Gastroesophageal sphincter (tissue), 3 donors: ENCODE results near the gene BAHCC1.

Experiments used
- EP300 ChIP-seq: sonication (generic); formaldehyde crosslinking; IDR thresholded peaks from one replicate; pipeline ENCODE4 v1.6.1; 2017; ENCODE audit warnings: antibody characterized with exemption, mild to moderate bottlenecking
- POLR2A ChIP-seq, 2 donors: fragments of 450-650 bp; IDR thresholded peaks; one replicate each; pipeline ENCODE4 v1.6.1; 2017; ENCODE audit warnings: antibody characterized with exemption in 2 of 2, mild to moderate bottlenecking in 2 of 2, moderate library complexity in 1 of 2
- TF ChIP-seq, protein P1 (sequence below), 4 experiments: fragments of 200-600 bp in 2 of 4; fragments of 450-650 bp in 2 of 4; sonication (generic) in 1 of 4; IDR thresholded peaks; one replicate each; pipeline ENCODE4 v1.5.1; 2017 to 2019; ENCODE audit warnings: antibody characterized with exemption in 4 of 4, mild to moderate bottlenecking in 2 of 4, moderate library complexity in 2 of 4

- TF ChIP-seq, protein P1, sequence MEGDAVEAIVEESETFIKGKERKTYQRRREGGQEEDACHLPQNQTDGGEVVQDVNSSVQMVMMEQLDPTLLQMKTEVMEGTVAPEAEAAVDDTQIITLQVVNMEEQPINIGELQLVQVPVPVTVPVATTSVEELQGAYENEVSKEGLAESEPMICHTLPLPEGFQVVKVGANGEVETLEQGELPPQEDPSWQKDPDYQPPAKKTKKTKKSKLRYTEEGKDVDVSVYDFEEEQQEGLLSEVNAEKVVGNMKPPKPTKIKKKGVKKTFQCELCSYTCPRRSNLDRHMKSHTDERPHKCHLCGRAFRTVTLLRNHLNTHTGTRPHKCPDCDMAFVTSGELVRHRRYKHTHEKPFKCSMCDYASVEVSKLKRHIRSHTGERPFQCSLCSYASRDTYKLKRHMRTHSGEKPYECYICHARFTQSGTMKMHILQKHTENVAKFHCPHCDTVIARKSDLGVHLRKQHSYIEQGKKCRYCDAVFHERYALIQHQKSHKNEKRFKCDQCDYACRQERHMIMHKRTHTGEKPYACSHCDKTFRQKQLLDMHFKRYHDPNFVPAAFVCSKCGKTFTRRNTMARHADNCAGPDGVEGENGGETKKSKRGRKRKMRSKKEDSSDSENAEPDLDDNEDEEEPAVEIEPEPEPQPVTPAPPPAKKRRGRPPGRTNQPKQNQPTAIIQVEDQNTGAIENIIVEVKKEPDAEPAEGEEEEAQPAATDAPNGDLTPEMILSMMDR (IDR thresholded peaks at IDR 0.05), result no peak
- no peak for TF ChIP-seq POLR2A (IDR thresholded peaks at IDR 0.05)
- no peak for TF ChIP-seq EP300
Observed at GRCh38 chr17:81383504-81384421, 11.5 kb upstream of the BAHCC1 start.
